HepG2 (cell line): ENCODE data around the gene NSUN5. TPM values are rescaled to one million over a fixed set of nuclear protein-coding genes. Genes with fewer than 3 reads are reported as not detected.
A peak's percentile ranks its signal among the peaks of the same experiment; 100 is the strongest.

ENCODE experiments used
- ATF7 ChIP-seq, 2 experiments: fragments of 450-650 bp in 1 of 2; sonication (generic) in 1 of 2; formaldehyde crosslinking in 1 of 2; IDR thresholded peaks; 2 replicates each; pipeline versions ENCODE4 v1.4.0 to v1.6.1; 2016 to 2020; ENCODE audit warnings: antibody characterized with exemption in 1 of 2, mild to moderate bottlenecking in 1 of 2, missing genetic modification reagents in 1 of 2
- CENPT ChIP-seq: sonication (generic); formaldehyde crosslinking; IDR thresholded peaks from 2 replicates; pipeline ENCODE4 v1.8.0; 2022; ENCODE audit warnings: low read depth, mild to moderate bottlenecking, moderate library complexity, missing genetic modification reagents
- KAT2B ChIP-seq: fragments of 150-350 bp; IDR thresholded peaks from 2 replicates; pipeline ENCODE4 v1.6.1; 2014; ENCODE audit warnings: low read depth, low read length, borderline replicate concordance
- NCOA1 ChIP-seq: sonication (generic); formaldehyde crosslinking; IDR thresholded peaks from 2 replicates; pipeline ENCODE4 v1.9.0; 2021; ENCODE audit warnings: missing genetic modification reagents
- NFAT5 ChIP-seq: sonication (generic); formaldehyde crosslinking; IDR thresholded peaks from 2 replicates; pipeline ENCODE4 v1.4.0; 2020; ENCODE audit warnings: missing genetic modification reagents
- NFATC3 ChIP-seq: sonication (generic); formaldehyde crosslinking; IDR thresholded peaks from 2 replicates; pipeline ENCODE4 v1.5.1; 2020; ENCODE audit warnings: mild to moderate bottlenecking, missing genetic modification reagents
- PATZ1 ChIP-seq: sonication (generic); formaldehyde crosslinking; IDR thresholded peaks from 2 replicates; pipeline ENCODE4 v1.4.0; 2020; ENCODE audit warnings: missing genetic modification reagents
- POGK ChIP-seq: sonication (generic); formaldehyde crosslinking; conservative IDR thresholded peaks from 2 replicates; pipeline ENCODE4 v1.8.0; 2022; ENCODE audit warnings: mild to moderate bottlenecking, moderate library complexity, missing genetic modification reagents
- REPIN1 ChIP-seq: sonication (generic); formaldehyde crosslinking; IDR thresholded peaks from 2 replicates; pipeline ENCODE4 v1.8.0; 2022; ENCODE audit warnings: missing genetic modification reagents, low read depth, mild to moderate bottlenecking, borderline replicate concordance
- RNF2 ChIP-seq: fragments of 450-650 bp; conservative IDR thresholded peaks from 2 replicates; pipeline ENCODE4 v1.6.1; 2016; ENCODE audit warnings: low read depth
- TGIF2 ChIP-seq: IDR thresholded peaks from 2 replicates; pipeline ENCODE4 v1.6.1; 2016; ENCODE audit warnings: control low read depth, missing compliant biosample characterization
- ZNF20 ChIP-seq: sonication (generic); formaldehyde crosslinking; IDR thresholded peaks from 2 replicates; pipeline ENCODE4 v1.4.0; 2020; ENCODE audit warnings: mild to moderate bottlenecking, moderate library complexity, missing genetic modification reagents
- ZNF382 ChIP-seq: sonication (generic); formaldehyde crosslinking; IDR thresholded peaks from 2 replicates; pipeline ENCODE4 v1.5.0; 2020; ENCODE audit warnings: missing genetic modification reagents, mild to moderate bottlenecking, borderline replicate concordance
- ZXDC ChIP-seq: sonication (generic); formaldehyde crosslinking; IDR thresholded peaks from 2 replicates; pipeline ENCODE4 v1.5.0; 2020; ENCODE audit warnings: mild to moderate bottlenecking, missing genetic modification reagents
- polyA plus RNA-seq, 8 experiments: library from polyadenylated mRNA; depleted of rRNA in 3 of 8; stranded (reverse) in 7 of 8; unstranded in 1 of 8; fragments of >200 nt; fragmentation: Illumina TruSeq in 4 of 8; extraction: Trizol in 4 of 8; gene quantifications; 2 replicates each; pipeline versions ENCODE4 v1.2.1 to v1.2.3, GENCODE V29; 2011 to 2016; ENCODE audit warnings: low read depth in 4 of 8, missing spikeins in 1 of 8, mixed read lengths in 1 of 8; ENCODE audit not compliant: insufficient read depth in 1 of 8
- total RNA-seq, 5 experiments: library from RNA; depleted of rRNA; stranded (reverse); fragments of >200 nt; fragmentation: Illumina TruSeq; extraction: Trizol; gene quantifications; 2 replicates each; pipeline ENCODE4 v1.2.3, GENCODE V29; 2016; ENCODE audit warnings: low read depth in 1 of 5

Gene NSUN5
- total and polyA plus RNA-seq, 2 of the 13 experiments (the other 11 are each of a cell fraction or from before 2014, with no cell fraction given) = 19.9 to 35.8 TPM

- peak; percentile 77; the same call in 1 of the 2 replicates for TF ChIP-seq POGK (CRISPR knock-in tag)
- TF ChIP-seq ZXDC (CRISPR knock-in tag) = no peak
- no peak for TF ChIP-seq KAT2B
- peak; percentile 91 for TF ChIP-seq NFAT5 (CRISPR knock-in tag)
- no peak; the same call in 1 of the 2 replicates for TF ChIP-seq TGIF2
- no peak; the same call in 1 of the 2 replicates for TF ChIP-seq NCOA1 (CRISPR knock-in tag)
- no peak for TF ChIP-seq ZNF20 (CRISPR knock-in tag)
- TF ChIP-seq PATZ1 (CRISPR knock-in tag) = peak; percentile 45
- no peak for TF ChIP-seq ZNF382 (CRISPR knock-in tag)
- peak; percentile 90 for TF ChIP-seq RNF2
- TF ChIP-seq ATF7 (IDR thresholded peaks at IDR 0.05) = no peak
- no peak for TF ChIP-seq ATF7 (CRISPR knock-in tag; IDR thresholded peaks at IDR 0.05)
- TF ChIP-seq CENPT (CRISPR knock-in tag) = 0 out of 2 replicates have a peak, but pooled peaks have one; percentile 55
- no peak for TF ChIP-seq REPIN1 (CRISPR knock-in tag)
- no peak; the same call in 1 of the 2 replicates for TF ChIP-seq NFATC3 (CRISPR knock-in tag)
Measured at GRCh38 chr7:73308665-73309214, at the start of gene NSUN5 (continued).
